ENCODE measurements around the gene AKAP5. TPM values are rescaled to one million over a fixed set of nuclear protein-coding genes. Genes with fewer than 3 reads are reported as not detected.

The AKAP5 gene
- total and polyA plus RNA-seq, 2 of the 8 experiments (the other 6 are each of a cell fraction or from before 2014, with no cell fraction given), result 0.50 to 3.8 TPM

DNA sequence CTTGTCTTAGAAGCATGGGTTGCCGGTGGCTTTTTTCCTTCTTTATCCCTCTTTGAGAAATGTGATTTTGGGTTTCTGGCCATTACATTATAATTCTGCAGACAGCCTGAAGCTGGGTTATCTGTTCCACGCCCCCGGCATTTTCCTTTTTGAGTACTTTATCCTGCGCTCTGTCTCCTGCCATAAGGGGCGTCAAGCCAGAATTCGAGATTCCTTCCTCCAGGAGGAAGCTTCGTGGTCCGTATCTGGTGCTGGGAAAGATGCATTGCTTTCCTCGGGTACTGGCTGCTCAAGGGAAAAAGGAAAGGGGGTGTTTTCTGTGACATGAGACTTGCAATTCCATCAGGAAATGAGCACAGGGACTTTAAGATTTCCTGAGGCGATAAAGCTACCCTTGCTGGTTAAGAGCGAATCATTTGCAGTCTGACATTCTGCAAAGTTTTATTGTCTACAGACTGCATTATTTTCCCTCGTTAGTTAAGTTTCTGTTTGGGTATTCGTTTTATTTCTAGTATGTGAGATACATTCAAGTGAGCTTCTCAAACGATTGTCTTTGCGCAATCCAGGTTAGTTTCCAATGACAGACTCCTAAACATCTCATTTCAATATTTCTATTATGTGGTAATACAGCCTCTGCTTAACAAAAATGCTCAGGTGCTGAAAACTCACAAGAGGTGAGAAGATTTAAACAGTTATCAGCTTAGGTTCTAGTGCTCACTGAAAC, 694 bp downstream of the AKAP5 start (continued):
- TF ChIP-seq USF2 (IDR thresholded peaks at IDR 0.05; ENCODE audit: low read length) (no peak), TCF12 (IDR thresholded peaks at IDR 0.05; ENCODE audit: low read depth, low read length) (no peak), CEBPB (IDR thresholded peaks at IDR 0.05; ENCODE audit: low read depth, low read length) (peak; percentile 16; the same call in 1 of the 2 replicates), BCL11A (IDR thresholded peaks at IDR 0.05; ENCODE audit: low read depth in 2 of 2, low read length in 2 of 2) (no peak), BRCA1 (IDR thresholded peaks at IDR 0.05; ENCODE audit: low read depth, low read length) (no peak), KDM5A (IDR thresholded peaks at IDR 0.05; ENCODE audit: low read length) (no peak), BACH1 (IDR thresholded peaks at IDR 0.05; ENCODE audit: low read length) (no peak), SIRT6 (IDR thresholded peaks at IDR 0.05; ENCODE audit: low read length) (no peak), TAF1 (IDR thresholded peaks at IDR 0.05; ENCODE audit: low read depth, low read length) (no peak), JUND (IDR thresholded peaks at IDR 0.05; ENCODE audit: low read length) (no peak), SIX5 (IDR thresholded peaks at IDR 0.05; ENCODE audit: low read depth, low read length) (no peak), SP4 (IDR thresholded peaks at IDR 0.05; ENCODE audit: low read length) (no peak), RNF2 (IDR thresholded peaks at IDR 0.05; ENCODE audit: borderline replicate concordance, low read depth, low read length, missing control alignments, poor library complexity, severe bottlenecking) (no peak), KDM4A (IDR thresholded peaks at IDR 0.05; ENCODE audit: low read depth, low read length, severe bottlenecking) (no peak), CBX8 (IDR thresholded peaks at IDR 0.05; ENCODE audit: borderline replicate concordance, low read depth, low read length) (no peak), HDAC6 (IDR thresholded peaks at IDR 0.05; ENCODE audit: low read depth, low read length) (no peak), CREB1 (IDR thresholded peaks at IDR 0.05) (no peak), RXRA (IDR thresholded peaks at IDR 0.05; ENCODE audit: insufficient read depth, low read depth, low read length) (no peak), EGR1 (IDR thresholded peaks at IDR 0.05; ENCODE audit: borderline replicate concordance, low read depth, low read length) (no peak)
- TF ChIP-seq, protein P1, sequence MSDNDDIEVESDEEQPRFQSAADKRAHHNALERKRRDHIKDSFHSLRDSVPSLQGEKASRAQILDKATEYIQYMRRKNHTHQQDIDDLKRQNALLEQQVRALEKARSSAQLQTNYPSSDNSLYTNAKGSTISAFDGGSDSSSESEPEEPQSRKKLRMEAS (IDR thresholded peaks at IDR 0.05), result no peak
- TF ChIP-seq, protein P2, sequence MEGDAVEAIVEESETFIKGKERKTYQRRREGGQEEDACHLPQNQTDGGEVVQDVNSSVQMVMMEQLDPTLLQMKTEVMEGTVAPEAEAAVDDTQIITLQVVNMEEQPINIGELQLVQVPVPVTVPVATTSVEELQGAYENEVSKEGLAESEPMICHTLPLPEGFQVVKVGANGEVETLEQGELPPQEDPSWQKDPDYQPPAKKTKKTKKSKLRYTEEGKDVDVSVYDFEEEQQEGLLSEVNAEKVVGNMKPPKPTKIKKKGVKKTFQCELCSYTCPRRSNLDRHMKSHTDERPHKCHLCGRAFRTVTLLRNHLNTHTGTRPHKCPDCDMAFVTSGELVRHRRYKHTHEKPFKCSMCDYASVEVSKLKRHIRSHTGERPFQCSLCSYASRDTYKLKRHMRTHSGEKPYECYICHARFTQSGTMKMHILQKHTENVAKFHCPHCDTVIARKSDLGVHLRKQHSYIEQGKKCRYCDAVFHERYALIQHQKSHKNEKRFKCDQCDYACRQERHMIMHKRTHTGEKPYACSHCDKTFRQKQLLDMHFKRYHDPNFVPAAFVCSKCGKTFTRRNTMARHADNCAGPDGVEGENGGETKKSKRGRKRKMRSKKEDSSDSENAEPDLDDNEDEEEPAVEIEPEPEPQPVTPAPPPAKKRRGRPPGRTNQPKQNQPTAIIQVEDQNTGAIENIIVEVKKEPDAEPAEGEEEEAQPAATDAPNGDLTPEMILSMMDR (IDR thresholded peaks at IDR 0.05; ENCODE audit: control extremely low read depth in 1 of 3, insufficient read depth in 1 of 3, low read depth in 1 of 3, low read length in 3 of 3), result peak; percentile 1 to 38 (median 35); a peak in 3 of 4 replicates
